Astrocyte of the spinal cord (primary cell): ENCODE measurements around the gene HABP2.

Experiments
- DNase-seq: peaks from one replicate; pipeline ENCODE4 v3.0.0; 2011; ENCODE audit warnings: low read depth, low spot score
- H3K4me3 ChIP-seq: 2 replicates; pipeline ENCODE4 v1.5.1; 2011; ENCODE audit warnings: low read depth, mild to moderate bottlenecking, low read length, moderate library complexity
- CTCF ChIP-seq: IDR thresholded peaks from 2 replicates; pipeline ENCODE4 v1.5.1; 2012; ENCODE audit warnings: low read depth, mild to moderate bottlenecking, low read length, inconsistent platforms
- in situ Hi-C: cut with HindIII; loops from 2 replicates; pipeline ENCODE4 v1.10.0; 2017; ENCODE audit warnings: low sequenced_read_pairs

HABP2 gene

GRCh38 chr10:113600569-113600968, 47.7 kb downstream of the HABP2 start:
- no peak for DNase-seq
- no peak for TF ChIP-seq CTCF
- in situ Hi-C loops: no loop called here
- H3K4me3 ChIP-seq: no peak overlapping the region

GRCh38 chr10:113603057-113603777, 50.4 kb downstream of the HABP2 start:
- no peak for TF ChIP-seq CTCF
- H3K4me3 ChIP-seq: no peak overlapping the region
- DNase-seq: no peak
- in situ Hi-C loops: no loop called here

- in situ Hi-C loops: no loop called here
- DNase-seq: no peak
- H3K4me3 ChIP-seq: no peak overlapping the region
- TF ChIP-seq CTCF: no peak
These were observed 51.7 kb downstream of the HABP2 start for GRCh38 chr10:113604572-113604971.

GRCh38 chr10:113605268-113605978, 52.6 kb downstream of the HABP2 start:
- in situ Hi-C loops: no loop called here
- DNase-seq: no peak
- no peak for TF ChIP-seq CTCF
- H3K4me3 ChIP-seq: no peak overlapping the region

- DNase-seq: peak; percentile 10
- no peak for TF ChIP-seq CTCF
- no peak overlapping the region for H3K4me3 ChIP-seq
- in situ Hi-C loops: no loop called here
These were observed 56.9 kb downstream of the HABP2 start for GRCh38 chr10:113609704-113610108.

GRCh38 chr10:113610631-113611601, 58.1 kb downstream of the HABP2 start:
- TF ChIP-seq CTCF: no peak
- in situ Hi-C loops: no loop called here

More at GRCh38 chr10:113610631-113611601, 58.1 kb downstream of the HABP2 start:
- H3K4me3 ChIP-seq: no peak overlapping the region
- DNase-seq: peak; percentile 5
